ENCODE results near the gene CCNJL.

Gene CCNJL

GRCh38 chr5:160289356-160289651 is 23.1 kb downstream of the CCNJL start:
- no peak for DNase-seq

GRCh38 chr5:160287378-160288051 is 24.8 kb downstream of the CCNJL start:
- DNase-seq = no peak

GRCh38 chr5:160286947-160287346 is 25.4 kb downstream of the CCNJL start:
- DNase-seq = no peak

- DNase-seq = no peak
These were observed 27.0 kb downstream of the CCNJL start for GRCh38 chr5:160285316-160285715.

GRCh38 chr5:160284291-160284873 is 28.0 kb downstream of the CCNJL start:
- no peak for DNase-seq

- no peak for DNase-seq
These were observed 31.1 kb downstream of the CCNJL start for GRCh38 chr5:160281275-160281674.

GRCh38 chr5:160280384-160281095 is 31.8 kb downstream of the CCNJL start:
- no peak for DNase-seq

- no peak for DNase-seq
These were observed 34.0 kb downstream of the CCNJL start for GRCh38 chr5:160278343-160278742.

GRCh38 chr5:160274483-160274931 is 37.9 kb downstream of the CCNJL start:
- no peak for DNase-seq

GRCh38 chr5:160272889-160273288 is 39.5 kb downstream of the CCNJL start:
- no peak for DNase-seq

- DNase-seq = no peak
These were observed 40.1 kb downstream of the CCNJL start for GRCh38 chr5:160272264-160272663.

GRCh38 chr5:160271836-160272235 is 40.5 kb downstream of the CCNJL start:
- no peak for DNase-seq

GRCh38 chr5:160271396-160271795 is 41.0 kb downstream of the CCNJL start:
- DNase-seq = no peak

GRCh38 chr5:160270704-160271103 is 41.7 kb downstream of the CCNJL start:
- DNase-seq = no peak

GRCh38 chr5:160269017-160269416 is 43.3 kb downstream of the CCNJL start:
- DNase-seq = no peak

- no peak for DNase-seq
These were observed 44.2 kb downstream of the CCNJL start for GRCh38 chr5:160268121-160268520.

GRCh38 chr5:160266752-160267345 is 45.5 kb downstream of the CCNJL start:
- DNase-seq = no peak

- DNase-seq = no peak
These were observed 46.3 kb downstream of the CCNJL start for GRCh38 chr5:160266044-160266443.

GRCh38 chr5:160263326-160263855 is 49.0 kb downstream of the CCNJL start:
- DNase-seq = no peak

- no peak for DNase-seq
These were observed 50.0 kb downstream of the CCNJL start for GRCh38 chr5:160262151-160263074.

- DNase-seq = no peak
These were observed 51.2 kb downstream of the CCNJL start for GRCh38 chr5:160260881-160261815.

Data from activated CD4-positive, alpha-beta T cell treated with anti-CD3 and anti-CD28 coated beads for 4 hours (primary cell).